H1 (cell line): ENCODE results near the gene LPP. TPM values are rescaled to one million over a fixed set of nuclear protein-coding genes. Genes with fewer than 3 reads are reported as not detected.

Source experiments
- CTCF ChIA-PET: fragments of 300-600 bp; sonication (Branson Sonifier 250); formaldehyde crosslinking; loops from one replicate; lab custom pipeline; 2021; ENCODE audit not compliant: partially characterized antibody; lab: Charles Lee
- POLR2A ChIA-PET: fragments of 300-600 bp; sonication (Branson Sonifier 250); formaldehyde crosslinking; loops from one replicate; lab custom pipeline; 2021; ENCODE audit warnings: inconsistent platforms; ENCODE audit not compliant: partially characterized antibody; lab: Charles Lee
- DNase-seq, 2 experiments: peaks; one replicate each; pipeline versions ENCODE4 v3.0.0 to v3.0.0-alpha.2; 2010 to 2022; ENCODE audit warnings: low spot score in 2 of 2, low read depth in 1 of 2, mixed read lengths in 1 of 2
- FAIRE-seq: peaks from 2 replicates; lab custom pipeline; 2011; peaks lifted over from hg19 to GRCh38; lab: Jason Lieb, UNC
- H2AFZ ChIP-seq: 2 replicates; pipeline ENCODE4 v1.8.1; 2012; ENCODE audit warnings: low read length, inconsistent platforms
- H2AK5ac ChIP-seq: 2 replicates; pipeline ENCODE4 v1.6.1; 2013; ENCODE audit warnings: low read depth, low read length
- H2BK120ac ChIP-seq: replicated peaks from 2 replicates; pipeline ENCODE3; 2013; ENCODE audit warnings: low read depth, low read length, inconsistent platforms
- H2BK12ac ChIP-seq: 2 replicates; pipeline ENCODE4 v1.6.1; 2013; ENCODE audit warnings: low read depth, low read length
- H2BK15ac ChIP-seq: 2 replicates; pipeline ENCODE4 v1.6.1; 2013; ENCODE audit warnings: low read length
- H2BK20ac ChIP-seq: 2 replicates; pipeline ENCODE4 v1.6.1; 2013; ENCODE audit warnings: low read length
- H2BK5ac ChIP-seq: 2 replicates; pipeline ENCODE4 v1.6.1; 2013; ENCODE audit warnings: low read depth, low read length
- H3K14ac ChIP-seq: 2 replicates; pipeline ENCODE4 v1.6.1; 2013; ENCODE audit warnings: inconsistent platforms; ENCODE audit not compliant: insufficient read length
- H3K18ac ChIP-seq: 2 replicates; pipeline ENCODE4 v1.6.1; 2013; ENCODE audit warnings: low read length; ENCODE audit errors: extremely low read depth
- H3K23ac ChIP-seq: 2 replicates; pipeline ENCODE4 v1.6.1; 2013; ENCODE audit warnings: inconsistent platforms; ENCODE audit not compliant: insufficient read length
- H3K23me2 ChIP-seq: 2 replicates; pipeline ENCODE4 v1.6.1; 2013; ENCODE audit warnings: low read depth, low read length
- H3K27ac ChIP-seq: 2 replicates; pipeline ENCODE4 v1.6.1; 2011; ENCODE audit warnings: low read depth, low read length, inconsistent platforms
- H3K27me3 ChIP-seq, 4 experiments: replicated peaks in 1 of 4; 1 replicate in 1 of 4; 2 replicates in 3 of 4; pipeline versions ENCODE4 v1.6.1 to v1.8.1; 2011 to 2013; ENCODE audit warnings: low read length in 3 of 4, mild to moderate bottlenecking in 3 of 4, inconsistent platforms in 2 of 4, mixed read lengths in 2 of 4, moderate library complexity in 1 of 4; ENCODE audit not compliant: control insufficient read depth in 3 of 4, insufficient read depth in 3 of 4; ENCODE audit errors: extremely low read depth in 1 of 4
- H3K36me3 ChIP-seq, 4 experiments: 2 replicates each; pipeline versions ENCODE4 v1.6.1 to v1.8.1; 2011 to 2013; ENCODE audit warnings: mild to moderate bottlenecking in 4 of 4, low read length in 3 of 4, moderate library complexity in 2 of 4, control low read depth in 1 of 4, inconsistent platforms in 1 of 4; ENCODE audit not compliant: insufficient read depth in 4 of 4, control insufficient read depth in 2 of 4
- H3K4ac ChIP-seq: replicated peaks from 2 replicates; pipeline ENCODE3; 2013; ENCODE audit warnings: low read length, low read depth, mixed read lengths, inconsistent platforms; ENCODE audit not compliant: insufficient read length
- H3K4me1 ChIP-seq, 4 experiments: replicated peaks in 1 of 4; 1 replicate in 1 of 4; 2 replicates in 3 of 4; pipeline versions ENCODE4 v1.6.1 to v1.8.1; 2011 to 2013; ENCODE audit warnings: low read length in 3 of 4, inconsistent platforms in 2 of 4, mixed read lengths in 1 of 4; ENCODE audit not compliant: insufficient read depth in 4 of 4, control insufficient read depth in 3 of 4
- H3K4me2 ChIP-seq, 2 experiments: 2 replicates each; pipeline versions ENCODE4 v1.6.1 to v1.8.1; 2011 to 2013; ENCODE audit warnings: low read depth in 2 of 2, low read length in 2 of 2, control low read depth in 1 of 2, inconsistent platforms in 1 of 2, mild to moderate bottlenecking in 1 of 2; ENCODE audit not compliant: insufficient read depth in 1 of 2
- H3K4me3 ChIP-seq, 4 experiments: fragments of 200-600, 300-600 bp in 1 of 4; sonication (generic), shearing (Covaris generic), sonication (Bioruptor Twin) in 1 of 4; 2 replicates each; pipeline versions ENCODE4 v1.5.1 to v1.8.1; 2011 to 2016; ENCODE audit warnings: low read length in 4 of 4, low read depth in 3 of 4, control low read depth in 2 of 4, inconsistent platforms in 2 of 4, mild to moderate bottlenecking in 2 of 4, mixed read lengths in 1 of 4, moderate library complexity in 1 of 4; ENCODE audit not compliant: insufficient read depth in 2 of 4; ENCODE audit errors: extremely low read depth in 1 of 4
- H3K56ac ChIP-seq: replicated peaks from 2 replicates; pipeline ENCODE3; 2013; ENCODE audit warnings: low read depth, mild to moderate bottlenecking, mixed read lengths, low read length, inconsistent platforms; ENCODE audit not compliant: insufficient read length
- H3K79me1 ChIP-seq: 2 replicates; pipeline ENCODE4 v1.6.1; 2013; ENCODE audit warnings: low read depth, low read length, control low read depth
- H3K79me2 ChIP-seq, 2 experiments: 2 replicates each; pipeline versions ENCODE4 v1.6.1 to v1.8.1; 2012 to 2013; ENCODE audit warnings: low read length in 2 of 2, mild to moderate bottlenecking in 2 of 2, inconsistent platforms in 1 of 2; ENCODE audit not compliant: insufficient read depth in 2 of 2, control insufficient read depth in 1 of 2
- H3K9ac ChIP-seq, 4 experiments: replicated peaks in 1 of 4; 1 replicate in 1 of 4; 2 replicates in 3 of 4; pipeline versions ENCODE4 v1.6.1 to v1.8.1; 2011 to 2013; ENCODE audit warnings: low read depth in 3 of 4, low read length in 3 of 4, control low read depth in 2 of 4, mild to moderate bottlenecking in 2 of 4, moderate library complexity in 2 of 4, inconsistent platforms in 1 of 4; ENCODE audit errors: extremely low read depth in 1 of 4
- H3K9me3 ChIP-seq, 2 experiments: 2 replicates each; pipeline versions ENCODE4 v1.6.1 to v1.8.1; 2012 to 2013; ENCODE audit warnings: mild to moderate bottlenecking in 2 of 2, moderate library complexity in 2 of 2, control low read depth in 1 of 2, inconsistent platforms in 1 of 2, low read depth in 1 of 2, low read length in 1 of 2, mixed read lengths in 1 of 2; ENCODE audit not compliant: insufficient read depth in 2 of 2
- H4K20me1 ChIP-seq, 2 experiments: replicated peaks in 1 of 2; 2 replicates each; pipeline versions ENCODE3 to v1.8.1; 2011 to 2013; ENCODE audit warnings: inconsistent platforms in 2 of 2, low read length in 2 of 2, mild to moderate bottlenecking in 1 of 2; ENCODE audit not compliant: insufficient read depth in 2 of 2, control insufficient read depth in 1 of 2
- H4K5ac ChIP-seq: 2 replicates; pipeline ENCODE4 v1.6.1; 2013; ENCODE audit warnings: low read length, low read depth, mixed read lengths, inconsistent platforms; ENCODE audit not compliant: insufficient read length
- H4K8ac ChIP-seq: 2 replicates; pipeline ENCODE4 v1.8.0; 2013; ENCODE audit warnings: mild to moderate bottlenecking, moderate library complexity, low read length, inconsistent platforms; ENCODE audit not compliant: insufficient read depth; ENCODE audit errors: extremely low read depth
- H4K91ac ChIP-seq: replicated peaks from 2 replicates; pipeline ENCODE3; 2013; ENCODE audit warnings: low read length, mixed read lengths, inconsistent platforms; ENCODE audit not compliant: insufficient read length
- ASH2L ChIP-seq: fragments of 200-600, 300-600 bp; sonication (generic); IDR thresholded peaks from one replicate; pipeline ENCODE4 v1.7.1; 2017; ENCODE audit warnings: low read length
- CTCF ChIP-seq, 3 experiments: IDR thresholded peaks; 1 replicate in 2 of 3; 2 replicates in 1 of 3; pipeline versions ENCODE4 v1.5.1 to v1.6.1; 2011; ENCODE audit warnings: low read length in 3 of 3, mild to moderate bottlenecking in 3 of 3, inconsistent platforms in 2 of 3, low read depth in 1 of 3, moderate library complexity in 1 of 3; ENCODE audit not compliant: insufficient read depth in 1 of 3; ENCODE audit errors: control extremely low read depth in 1 of 3
- KDM5A ChIP-seq: fragments of 200-600 bp; IDR thresholded peaks from 2 replicates; pipeline ENCODE4 v1.7.1; 2012; ENCODE audit warnings: mild to moderate bottlenecking, low read length, inconsistent platforms, mixed read lengths
- TBP ChIP-seq: IDR thresholded peaks from 2 replicates; pipeline ENCODE4 v1.6.1; 2011; ENCODE audit warnings: low read depth, low read length, improper control_type of control experiment
- TEAD4 ChIP-seq: IDR thresholded peaks from 2 replicates; pipeline ENCODE4 v1.6.1; 2012; ENCODE audit warnings: low read depth, low read length, inconsistent platforms, mixed read lengths
- WGBS, 2 experiments: shearing (Covaris generic) in 1 of 2; methylation state at CpG; one replicate each; pipeline versions ENCODE4 v1.1.6 to v1.1.7; 2013 to 2015; ENCODE audit warnings: low lambda C conversion rate in 2 of 2, mixed read lengths in 2 of 2, inconsistent platforms in 1 of 2, low coverage in 1 of 2, missing lambda C conversion rate in 1 of 2; ENCODE audit not compliant: insufficient replicate concordance in 2 of 2, insufficient coverage in 1 of 2, insufficient read length in 1 of 2; ENCODE audit errors: extremely low coverage in 1 of 2, missing lambda C conversion rate in 1 of 2; 5-methylcytosine and 5-hydroxymethylcytosine counted together
- polyA plus RNA-seq, 7 experiments: library from polyadenylated mRNA; depleted of rRNA in 3 of 7; stranded (reverse) in 5 of 7; unstranded in 2 of 7; fragments of >200 nt in 5 of 7; fragments of 200-250 nt in 2 of 7; gene quantifications; 1 replicate in 5 of 7; 2 replicates in 1 of 7; 4 replicates in 1 of 7; pipeline versions ENCODE4 v1.2.1 to v1.2.3, GENCODE V29; 2011 to 2013; ENCODE audit warnings: missing spikeins in 2 of 7, mixed read lengths in 2 of 7
- total RNA-seq: library from RNA; stranded (reverse); fragmentation: NEBNext Ultra II Directional; extraction: Animal tissue kit (Norgen Biotek cat#: 25700); gene quantifications from 2 replicates; pipeline ENCODE4 v1.2.1, GENCODE V29; 2021

LPP gene
- total and polyA plus RNA-seq, 2 of the 8 experiments (the other 6 are each of a cell fraction or from before 2014, with no cell fraction given), result 10.0 to 53.3 TPM

- no peaks in the 10 kb centered on the region for H3K36me3 ChIP-seq
- H3K4me2 ChIP-seq, result no peak overlapping the region
- H3K9ac ChIP-seq, result no peak overlapping the region
- no peak overlapping the region for H3K14ac ChIP-seq
- no peak overlapping the region for H2BK15ac ChIP-seq
- no peak overlapping the region for H2BK5ac ChIP-seq
- H3K4me3 ChIP-seq, result no peak overlapping the region
- H3K27me3 ChIP-seq, result no peaks in the 10 kb centered on the region
- no peak overlapping the region for H3K23ac ChIP-seq
- no peaks in the 10 kb centered on the region for H3K79me2 ChIP-seq
- no peak for FAIRE-seq
- H2BK20ac ChIP-seq, result no peak overlapping the region
- no peak overlapping the region for H2BK120ac ChIP-seq
- 100% methylated on average over 2 of the region's 2 CpGs; no CpG with 5 or more reads in 1 of the 2 experiments for WGBS, 2 experiments
- DNase-seq, result no peak
- H4K8ac ChIP-seq, result no peak overlapping the region
- no peaks in the 10 kb centered on the region for H3K4me1 ChIP-seq
- H2AK5ac ChIP-seq, result no peak overlapping the region
- no peak overlapping the region for H3K56ac ChIP-seq
- H3K79me1 ChIP-seq, result no peaks in the 10 kb centered on the region; the same call in 1 of the 2 replicates
- TF ChIP-seq TBP (no peak), CTCF (IDR thresholded peaks at IDR 0.05; ENCODE audit: control extremely low read depth in 1 of 3, insufficient read depth in 1 of 3, low read depth in 1 of 3, low read length in 3 of 3) (no peak), ASH2L (no peak), TEAD4 (no peak), KDM5A (no peak)
- CTCF ChIA-PET, result interaction anchor here (0.6 to 1.0 kb wide), 3 partner anchors 32 to 516 kb away, joined by 3 read pairs; no protein-coding TSS in a partner anchor
- no peaks in the 10 kb centered on the region for H4K20me1 ChIP-seq
- H3K9me3 ChIP-seq, result no peaks in the 10 kb centered on the region
- no peak overlapping the region for H2BK12ac ChIP-seq
- POLR2A ChIA-PET, result interaction anchor here (3.0 kb wide), 1 partner anchor 9 kb away, joined by 9 read pairs; no protein-coding TSS in a partner anchor
- H2AFZ ChIP-seq, result no peak overlapping the region
- no peak overlapping the region for H4K5ac ChIP-seq
- no peak overlapping the region for H3K27ac ChIP-seq
- H3K18ac ChIP-seq, result no peak overlapping the region
- H3K4ac ChIP-seq, result no peak overlapping the region
- no peak overlapping the region for H4K91ac ChIP-seq
- no peaks in the 10 kb centered on the region for H3K23me2 ChIP-seq
These were observed 101.2 kb downstream of the LPP start for GRCh38 chr3:188255190-188255589.
